ENCODE results near the gene RPH3AL. TPM values are rescaled to one million over a fixed set of nuclear protein-coding genes. Genes with fewer than 3 reads are reported as not detected.

Gene RPH3AL
- total and polyA plus RNA-seq, 2 of the 8 experiments (the other 6 are each of a cell fraction or from before 2014, with no cell fraction given): 5.6 to 5.8 TPM

DNA sequence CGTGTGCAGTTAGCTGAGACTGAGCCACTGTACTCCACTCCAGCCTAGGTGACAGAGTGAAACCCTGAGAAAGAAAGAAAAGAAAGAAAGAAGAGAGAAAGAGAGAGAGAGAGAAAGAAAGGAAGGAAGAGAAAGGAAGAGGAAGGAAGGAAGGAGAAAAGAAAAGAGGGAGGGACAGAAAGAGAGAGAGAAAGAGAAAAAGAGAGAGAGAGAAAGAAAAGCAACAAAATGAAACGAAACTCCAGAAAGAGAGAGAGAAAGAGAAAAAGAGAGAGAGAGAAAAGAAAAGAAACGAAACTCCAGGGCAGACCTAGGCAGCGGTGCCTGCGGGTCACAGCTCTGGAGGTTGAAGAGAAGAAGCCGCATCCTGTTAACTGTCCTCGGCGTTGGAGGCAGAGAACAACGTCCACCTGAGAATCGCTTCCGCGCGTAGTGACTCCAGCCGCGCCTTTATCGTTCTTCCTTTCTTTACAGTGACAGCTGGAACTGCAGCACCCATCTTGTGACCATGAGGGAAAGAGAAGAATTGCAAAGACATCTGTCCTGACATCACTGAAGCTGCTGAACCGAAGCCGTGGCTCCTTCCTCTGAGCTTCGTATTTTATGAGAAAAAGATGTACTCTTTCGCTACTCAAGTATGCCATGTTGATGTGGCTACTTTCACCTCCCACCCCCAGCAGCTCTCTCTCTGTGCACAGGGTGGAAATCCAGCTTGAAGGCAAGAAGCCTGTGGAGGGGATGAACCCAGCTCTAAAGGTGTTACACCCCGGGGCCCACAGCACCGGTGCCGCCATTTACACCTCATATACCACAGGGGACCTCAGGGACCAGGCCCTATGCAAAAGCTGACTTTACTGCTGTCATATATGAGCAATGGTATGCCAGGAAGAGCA lies 114.3 kb downstream of the RPH3AL start:
- H3K4ac ChIP-seq (replicated peaks; ENCODE audit: insufficient read length, low read depth, low read length): no peak overlapping the region
- WGBS, 2 experiments (ENCODE audit: extremely low coverage in 1 of 2, insufficient coverage in 1 of 2, insufficient read length in 1 of 2, insufficient replicate concordance in 2 of 2, low coverage in 1 of 2, low lambda C conversion rate in 2 of 2, missing lambda C conversion rate in 1 of 2): 88% methylated on average over 23 of the region's 23 CpGs; no CpG with 5 or more reads in 1 of the 2 experiments
- no peak overlapping the region for H3K14ac ChIP-seq (ENCODE audit: insufficient read length)
- no peak overlapping the region for H3K23ac ChIP-seq (ENCODE audit: insufficient read length)
- H2BK5ac ChIP-seq (ENCODE audit: low read depth, low read length): peak overlapping the region; percentile 49; the same call in 1 of the 2 replicates
- no peaks in the 10 kb centered on the region for H3K23me2 ChIP-seq (ENCODE audit: low read depth, low read length)
- peak overlapping the region; percentile 53; the same call in 1 of the 2 replicates for H2AK5ac ChIP-seq (ENCODE audit: low read depth, low read length)
- H2BK15ac ChIP-seq (ENCODE audit: low read length): no peak overlapping the region; the same call in 1 of the 2 replicates
- 0 out of 2 replicates have a peak overlapping the region, but pooled peaks have one; percentile 48 for H3K18ac ChIP-seq (ENCODE audit: extremely low read depth, low read length)
- no peak overlapping the region; the same call in 1 of the 2 replicates for H2BK12ac ChIP-seq (ENCODE audit: low read depth, low read length)
- H3K79me1 ChIP-seq (ENCODE audit: low read depth, low read length): no peaks in the 10 kb centered on the region
- H3K4me1 ChIP-seq (replicated peaks in 1 of 4; ENCODE audit: control insufficient read depth in 3 of 4, insufficient read depth in 4 of 4, low read length in 3 of 4): peaks cover 0 to 25% (median 10%) of the 10 kb centered on the region in 4 experiments; a peak in 5 of 7 replicates
- no peak overlapping the region for H4K5ac ChIP-seq (ENCODE audit: insufficient read length, low read depth, low read length)
- peak overlapping the region; percentile 65 for H4K91ac ChIP-seq (replicated peaks; ENCODE audit: insufficient read length, low read length)
- H4K8ac ChIP-seq (ENCODE audit: extremely low read depth, insufficient read depth, low read length): no peak overlapping the region; the same call in 1 of the 2 replicates
- no peaks in the 10 kb centered on the region for H3K79me2 ChIP-seq (ENCODE audit: control insufficient read depth in 1 of 2, insufficient read depth in 2 of 2, low read length in 2 of 2)
- H3K4me2 ChIP-seq (ENCODE audit: insufficient read depth in 1 of 2, low read depth in 2 of 2, low read length in 2 of 2): no peak overlapping the region
- H2BK120ac ChIP-seq (replicated peaks; ENCODE audit: low read depth, low read length): no peak overlapping the region
- H2BK20ac ChIP-seq (ENCODE audit: low read length): no peak overlapping the region
- H3K9ac ChIP-seq (replicated peaks in 1 of 4; ENCODE audit: extremely low read depth in 1 of 4, low read depth in 3 of 4, low read length in 3 of 4): no peak overlapping the region
- H2AFZ ChIP-seq (ENCODE audit: low read length): no peak overlapping the region
- H3K27ac ChIP-seq (ENCODE audit: low read depth, low read length): no peak overlapping the region
- FAIRE-seq (no peak), DNase-seq (ENCODE audit: low read depth in 1 of 2, low spot score in 2 of 2) (peak in 1 of 2 experiments; percentile 39)
- ChIA-PET CTCF (ENCODE audit: partially characterized antibody) (interaction anchor here (0.7 to 2.5 kb wide), 7 partner anchors 9 to 517 kb away, joined by 3 to 7 read pairs (median 4); no protein-coding TSS in a partner anchor), POLR2A (ENCODE audit: partially characterized antibody) (interaction anchor here (0.6 to 1.0 kb wide), 2 partner anchors 11 to 638 kb away, joined by 3 to 4 read pairs; no protein-coding TSS in a partner anchor)
- H4K20me1 ChIP-seq (replicated peaks in 1 of 2; ENCODE audit: control insufficient read depth in 1 of 2, insufficient read depth in 2 of 2, low read length in 2 of 2): no peaks in the 10 kb centered on the region
- no peaks in the 10 kb centered on the region for H3K36me3 ChIP-seq (ENCODE audit: control insufficient read depth in 2 of 4, insufficient read depth in 4 of 4, low read length in 3 of 4)
- H3K27me3 ChIP-seq (replicated peaks in 1 of 4; ENCODE audit: control insufficient read depth in 3 of 4, extremely low read depth in 1 of 4, insufficient read depth in 3 of 4, low read length in 3 of 4): no peaks in the 10 kb centered on the region
- H3K4me3 ChIP-seq (ENCODE audit: extremely low read depth in 1 of 4, insufficient read depth in 2 of 4, low read depth in 3 of 4, low read length in 4 of 4): no peak overlapping the region
- H3K9me3 ChIP-seq (ENCODE audit: insufficient read depth in 2 of 2, low read depth in 1 of 2, low read length in 1 of 2): no peaks in the 10 kb centered on the region
- H3K56ac ChIP-seq (replicated peaks; ENCODE audit: insufficient read length, low read depth, low read length): no peak overlapping the region

All from H1 (cell line).